ENCODE measurements around the gene DGKH. TPM values are rescaled to one million over a fixed set of nuclear protein-coding genes. Genes with fewer than 3 reads are reported as not detected.
A peak's percentile ranks its signal among the peaks of the same experiment; 100 is the strongest.

DGKH gene
- total and polyA plus RNA-seq, 10 of the 15 experiments (the other 5 are each of a cell fraction or from before 2014, with no cell fraction given): 1.3 to 15.2 (median 7.3) TPM

DNA sequence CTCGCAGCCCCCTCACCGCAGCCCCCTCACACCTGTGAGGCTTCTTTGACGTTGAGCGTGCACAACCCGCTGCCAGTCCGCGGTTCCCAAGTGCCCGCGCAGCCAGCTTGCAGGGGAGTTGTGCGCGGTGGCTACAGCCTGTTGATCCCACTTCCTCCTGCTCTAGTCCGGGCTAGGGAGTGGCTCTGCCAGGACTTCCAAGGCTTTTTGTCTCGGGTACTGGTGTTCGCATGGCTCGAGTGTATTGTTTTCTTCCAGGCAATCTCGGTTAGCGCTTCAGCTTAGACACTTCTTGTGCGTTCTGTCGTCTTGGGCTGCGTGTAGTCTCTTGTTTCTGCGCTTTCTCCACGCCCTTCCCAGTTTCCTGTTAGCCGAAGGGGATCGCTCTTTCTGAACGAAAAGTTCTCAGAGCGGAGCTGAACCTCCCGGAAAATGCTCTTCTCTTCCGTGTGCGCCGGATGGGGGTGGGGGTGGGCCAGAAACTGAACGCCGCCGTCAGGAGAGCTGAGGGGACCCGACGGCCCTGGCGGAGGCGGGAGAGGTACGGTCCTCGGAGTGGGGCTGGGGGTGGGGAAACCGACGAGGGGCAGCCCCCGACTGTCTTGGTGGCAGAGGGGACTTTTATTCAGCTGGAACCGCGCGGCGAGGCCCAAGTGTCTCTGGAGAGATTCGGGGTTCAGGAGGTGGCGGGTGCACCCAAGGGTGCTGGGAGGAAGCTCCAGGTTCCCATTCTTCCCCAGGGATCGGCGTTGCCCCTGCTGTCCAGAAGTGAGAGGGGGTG is 697 bp upstream of the DGKH start (continued):
- TF ChIP-seq, protein P1, sequence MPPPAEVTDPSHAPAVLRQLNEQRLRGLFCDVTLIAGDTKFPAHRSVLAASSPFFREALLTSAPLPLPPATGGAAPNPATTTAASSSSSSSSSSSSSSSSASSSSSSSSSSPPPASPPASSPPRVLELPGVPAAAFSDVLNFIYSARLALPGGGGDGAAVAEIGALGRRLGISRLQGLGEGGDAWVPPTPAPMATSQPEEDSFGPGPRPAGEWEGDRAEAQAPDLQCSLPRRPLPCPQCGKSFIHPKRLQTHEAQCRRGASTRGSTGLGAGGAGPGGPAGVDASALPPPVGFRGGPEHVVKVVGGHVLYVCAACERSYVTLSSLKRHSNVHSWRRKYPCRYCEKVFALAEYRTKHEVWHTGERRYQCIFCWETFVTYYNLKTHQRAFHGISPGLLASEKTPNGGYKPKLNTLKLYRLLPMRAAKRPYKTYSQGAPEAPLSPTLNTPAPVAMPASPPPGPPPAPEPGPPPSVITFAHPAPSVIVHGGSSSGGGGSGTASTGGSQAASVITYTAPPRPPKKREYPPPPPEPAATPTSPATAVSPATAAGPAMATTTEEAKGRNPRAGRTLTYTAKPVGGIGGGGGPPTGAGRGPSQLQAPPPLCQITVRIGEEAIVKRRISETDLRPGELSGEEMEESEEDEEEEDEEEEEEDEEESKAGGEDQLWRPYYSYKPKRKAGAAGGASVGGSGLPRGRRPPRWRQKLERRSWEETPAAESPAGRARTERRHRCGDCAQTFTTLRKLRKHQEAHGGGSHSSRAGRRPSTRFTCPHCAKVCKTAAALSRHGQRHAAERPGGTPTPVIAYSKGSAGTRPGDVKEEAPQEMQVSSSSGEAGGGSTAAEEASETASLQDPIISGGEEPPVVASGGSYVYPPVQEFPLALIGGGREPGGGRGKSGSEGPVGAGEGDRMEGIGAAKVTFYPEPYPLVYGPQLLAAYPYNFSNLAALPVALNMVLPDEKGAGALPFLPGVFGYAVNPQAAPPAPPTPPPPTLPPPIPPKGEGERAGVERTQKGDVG (CRISPR knock-in tag; IDR thresholded peaks at IDR 0.05): no peak
- no peak for TF ChIP-seq SMAD5 (IDR thresholded peaks at IDR 0.05; ENCODE audit: low read depth)
- TF ChIP-seq RCOR1 (conservative IDR thresholded peaks at IDR 0.05; ENCODE audit: low read depth, low read length): no peak
- TF ChIP-seq POLR2A (IDR thresholded peaks at IDR 0.05; ENCODE audit: low read depth, low read length): peak; percentile 65
- TF ChIP-seq RAD21 (IDR thresholded peaks at IDR 0.05; ENCODE audit: insufficient read depth, low read depth, low read length): no peak
- no peak for TF ChIP-seq NR2C2 (IDR thresholded peaks at IDR 0.05; ENCODE audit: borderline replicate concordance, control insufficient read depth, insufficient read length, low read depth)
- peak; percentile 10 to 30; a peak in 3 of 4 replicates for TF ChIP-seq IKZF2 (IDR thresholded peaks at IDR 0.05)
- peak; percentile 15; the same call in 1 of the 2 replicates for TF ChIP-seq RUNX3 (IDR thresholded peaks at IDR 0.05; ENCODE audit: low read length)
- TF ChIP-seq SMC3 (IDR thresholded peaks at IDR 0.05; ENCODE audit: borderline replicate concordance, low read length): no peak
- TF ChIP-seq EED (IDR thresholded peaks at IDR 0.05; ENCODE audit: low read depth): no peak
- no peak for TF ChIP-seq ZNF217 (IDR thresholded peaks at IDR 0.05)
- TF ChIP-seq, protein P2, sequence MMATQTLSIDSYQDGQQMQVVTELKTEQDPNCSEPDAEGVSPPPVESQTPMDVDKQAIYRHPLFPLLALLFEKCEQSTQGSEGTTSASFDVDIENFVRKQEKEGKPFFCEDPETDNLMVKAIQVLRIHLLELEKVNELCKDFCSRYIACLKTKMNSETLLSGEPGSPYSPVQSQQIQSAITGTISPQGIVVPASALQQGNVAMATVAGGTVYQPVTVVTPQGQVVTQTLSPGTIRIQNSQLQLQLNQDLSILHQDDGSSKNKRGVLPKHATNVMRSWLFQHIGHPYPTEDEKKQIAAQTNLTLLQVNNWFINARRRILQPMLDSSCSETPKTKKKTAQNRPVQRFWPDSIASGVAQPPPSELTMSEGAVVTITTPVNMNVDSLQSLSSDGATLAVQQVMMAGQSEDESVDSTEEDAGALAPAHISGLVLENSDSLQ (IDR thresholded peaks at IDR 0.05): no peak
- TF ChIP-seq GATAD2B (conservative IDR thresholded peaks at IDR 0.05; ENCODE audit: low read depth): no peak
- TF ChIP-seq NBN (IDR thresholded peaks at IDR 0.05): 0 out of 2 replicates have a peak, but pooled peaks have one; percentile 11
- no peak for TF ChIP-seq SRF (IDR thresholded peaks at IDR 0.05; ENCODE audit: low read depth in 2 of 2, low read length in 2 of 2)
